ENCODE results near the gene LRRC32. TPM values are rescaled to one million over a fixed set of nuclear protein-coding genes. Genes with fewer than 3 reads are reported as not detected.

Gene LRRC32
- total RNA-seq, 1 donor from 2014 or later, result 17.5 TPM

- no peak for DNase-seq
These were observed 6.3 kb upstream of the LRRC32 start for GRCh38 chr11:76676636-76677457.

- no peak for DNase-seq
These were observed 4.2 kb upstream of the LRRC32 start for GRCh38 chr11:76674517-76675400.

- no peak for DNase-seq
These were observed 2.9 kb upstream of the LRRC32 start for GRCh38 chr11:76673176-76674142.

GRCh38 chr11:76672431-76673175, 2.1 kb upstream of the LRRC32 start:
- DNase-seq, result no peak

- DNase-seq, result no peak
These were observed 1.2 kb upstream of the LRRC32 start for GRCh38 chr11:76671626-76672309.

- DNase-seq, result no peak
These were observed 668 bp upstream of the LRRC32 start for GRCh38 chr11:76671237-76671592.

GRCh38 chr11:76669901-76670484, 554 bp downstream of the LRRC32 start:
- DNase-seq, result no peak

- no peak for DNase-seq
These were observed 2.0 kb downstream of the LRRC32 start for GRCh38 chr11:76668362-76669155.

- no peak for DNase-seq
These were observed 2.7 kb downstream of the LRRC32 start for GRCh38 chr11:76667856-76668255.

- no peak for DNase-seq
These were observed 3.2 kb downstream of the LRRC32 start for GRCh38 chr11:76667271-76667818.

- no peak for DNase-seq
These were observed 3.7 kb downstream of the LRRC32 start for GRCh38 chr11:76666830-76667229.

- no peak for DNase-seq
These were observed 4.1 kb downstream of the LRRC32 start for GRCh38 chr11:76666408-76666807.

- DNase-seq, result no peak
These were observed 4.6 kb downstream of the LRRC32 start for GRCh38 chr11:76665921-76666351.

- no peak for DNase-seq
These were observed 5.4 kb downstream of the LRRC32 start for GRCh38 chr11:76665172-76665571.

GRCh38 chr11:76664578-76665061, 5.9 kb downstream of the LRRC32 start:
- DNase-seq, result no peak

- DNase-seq, result no peak
These were observed 6.6 kb downstream of the LRRC32 start for GRCh38 chr11:76663912-76664440.

GRCh38 chr11:76663486-76663810, 7.1 kb downstream of the LRRC32 start:
- no peak for DNase-seq

GRCh38 chr11:76662656-76663485, 7.7 kb downstream of the LRRC32 start:
- no peak for DNase-seq
